Skeletal muscle tissue (tissue), 4 donors: Measurements from ENCODE around the gene ANKUB1. TPM values are rescaled to one million over a fixed set of nuclear protein-coding genes. Genes with fewer than 3 reads are reported as not detected.

Experiments
- H3K27ac ChIP-seq: one replicate; pipeline ENCODE4 v1.7.0; 2013; ENCODE audit warnings: mild to moderate bottlenecking, low read depth, low read length, inconsistent platforms
- H3K27me3 ChIP-seq, 3 donors: one replicate each; pipeline ENCODE4 v1.7.0; 2013; ENCODE audit warnings: low read length in 3 of 3; ENCODE audit not compliant: control insufficient read depth in 3 of 3, insufficient read depth in 3 of 3
- H3K36me3 ChIP-seq, 3 donors: one replicate each; pipeline ENCODE4 v1.7.0; 2013; ENCODE audit warnings: low read length in 3 of 3; ENCODE audit not compliant: control insufficient read depth in 3 of 3, insufficient read depth in 3 of 3
- H3K4me1 ChIP-seq, 3 donors: one replicate each; pipeline ENCODE4 v1.7.0; 2013; ENCODE audit warnings: low read length in 3 of 3, mild to moderate bottlenecking in 3 of 3; ENCODE audit not compliant: control insufficient read depth in 3 of 3, insufficient read depth in 3 of 3
- H3K4me3 ChIP-seq, 3 donors: one replicate each; pipeline ENCODE4 v1.7.0; 2013; ENCODE audit warnings: low read length in 3 of 3
- H3K9ac ChIP-seq, 3 donors: one replicate each; pipeline ENCODE4 v1.7.0; 2013; ENCODE audit warnings: low read length in 3 of 3, mild to moderate bottlenecking in 3 of 3, moderate library complexity in 2 of 3, low read depth in 1 of 3
- H3K9me3 ChIP-seq, 3 donors: one replicate each; pipeline ENCODE4 v1.7.0; 2013; ENCODE audit warnings: low read length in 3 of 3; ENCODE audit not compliant: control insufficient read depth in 3 of 3
- total RNA-seq: library from RNA; depleted of rRNA; stranded (reverse); fragments of >200 nt; gene quantifications from one replicate; pipeline ENCODE4 v1.2.3, GENCODE V29; 2014
- donor health status: Osteomylitis.

Gene ANKUB1
- total RNA-seq, 1 donor from 2014 or later, result not detected

- Histone ChIP-seq H3K4me1 (peaks cover 3 to 7% (median 4%) of the 10 kb centered on the region in 3 donors), H3K27me3 (no peaks in the 10 kb centered on the region), H3K9ac (no peak overlapping the region), H3K27ac (no peak overlapping the region), H3K36me3 (no peaks in the 10 kb centered on the region), H3K9me3 (peaks cover 0 to 5% (median 0%) of the 10 kb centered on the region in 3 donors), H3K4me3 (no peak overlapping the region)
Measured at GRCh38 chr3:149826636-149827035, 34.3 kb upstream of the ANKUB1 start.

- Histone ChIP-seq H3K9ac (no peak overlapping the region), H3K4me3 (no peak overlapping the region), H3K9me3 (no peaks in the 10 kb centered on the region), H3K36me3 (no peaks in the 10 kb centered on the region), H3K4me1 (peaks cover 9 to 13% (median 12%) of the 10 kb centered on the region in 3 donors), H3K27ac (no peak overlapping the region), H3K27me3 (no peaks in the 10 kb centered on the region)
Measured at GRCh38 chr3:149820183-149820582, 27.8 kb upstream of the ANKUB1 start.

- Histone ChIP-seq H3K27ac (no peak overlapping the region), H3K4me1 (peaks cover 13 to 20% (median 15%) of the 10 kb centered on the region in 3 donors), H3K9ac (no peak overlapping the region), H3K9me3 (no peaks in the 10 kb centered on the region), H3K27me3 (no peaks in the 10 kb centered on the region), H3K4me3 (no peak overlapping the region), H3K36me3 (no peaks in the 10 kb centered on the region)
Measured at GRCh38 chr3:149819432-149819831, 27.1 kb upstream of the ANKUB1 start.

- no peak overlapping the region for H3K9ac ChIP-seq
- no peaks in the 10 kb centered on the region for H3K27me3 ChIP-seq
- peaks cover 13 to 30% (median 25%) of the 10 kb centered on the region in 3 donors for H3K4me1 ChIP-seq
- H3K9me3 ChIP-seq, result no peaks in the 10 kb centered on the region
- no peak overlapping the region for H3K4me3 ChIP-seq
- no peak overlapping the region for H3K27ac ChIP-seq
- H3K36me3 ChIP-seq, result no peaks in the 10 kb centered on the region
Measured at GRCh38 chr3:149816986-149817385, 24.6 kb upstream of the ANKUB1 start.

GRCh38 chr3:149816311-149816710, 24.0 kb upstream of the ANKUB1 start:
- peaks cover 13 to 32% (median 26%) of the 10 kb centered on the region in 3 donors for H3K4me1 ChIP-seq
- H3K27ac ChIP-seq, result peak overlapping the region; percentile 20
- peak overlapping the region in 2 of 3 donors; percentile 8 to 18 for H3K4me3 ChIP-seq
- no peaks in the 10 kb centered on the region for H3K27me3 ChIP-seq
- no peak overlapping the region for H3K9ac ChIP-seq
- no peaks in the 10 kb centered on the region for H3K36me3 ChIP-seq
- no peaks in the 10 kb centered on the region for H3K9me3 ChIP-seq

GRCh38 chr3:149815728-149816127, 23.4 kb upstream of the ANKUB1 start:
- peak overlapping the region; percentile 20 for H3K27ac ChIP-seq

GRCh38 chr3:149815321-149815720, 23.0 kb upstream of the ANKUB1 start:
- no peaks in the 10 kb centered on the region for H3K36me3 ChIP-seq
- H3K9me3 ChIP-seq, result no peaks in the 10 kb centered on the region
- H3K9ac ChIP-seq, result peak overlapping the region in 2 of 3 donors; percentile 30 to 98
- peak overlapping the region; percentile 7 to 97 (median 36) for H3K4me3 ChIP-seq
- peak overlapping the region; percentile 99 for H3K27ac ChIP-seq
- H3K4me1 ChIP-seq, result peaks cover 13 to 32% (median 26%) of the 10 kb centered on the region in 3 donors
- H3K27me3 ChIP-seq, result no peaks in the 10 kb centered on the region

More at GRCh38 chr3:149815728-149816127, 23.4 kb upstream of the ANKUB1 start:
- no peaks in the 10 kb centered on the region for H3K9me3 ChIP-seq
- peak overlapping the region in 1 of 3 donors; percentile 8 for H3K4me3 ChIP-seq
- peaks cover 13 to 32% (median 26%) of the 10 kb centered on the region in 3 donors for H3K4me1 ChIP-seq
- no peaks in the 10 kb centered on the region for H3K36me3 ChIP-seq
- no peak overlapping the region for H3K9ac ChIP-seq
- no peaks in the 10 kb centered on the region for H3K27me3 ChIP-seq

- Histone ChIP-seq H3K9me3 (no peaks in the 10 kb centered on the region), H3K27ac (peak overlapping the region; percentile 99), H3K4me1 (peaks cover 13 to 32% (median 26%) of the 10 kb centered on the region in 3 donors), H3K36me3 (no peaks in the 10 kb centered on the region), H3K27me3 (no peaks in the 10 kb centered on the region), H3K9ac (peak overlapping the region; percentile 93 to 98 (median 94)), H3K4me3 (peak overlapping the region; percentile 85 to 97 (median 90))
Measured at GRCh38 chr3:149813367-149814281, 21.3 kb upstream of the ANKUB1 start.

- peak within 1 kb of the TSS; percentile 99 for H3K27ac ChIP-seq
- H3K4me3 ChIP-seq, result peak within 1 kb of the TSS; percentile 85 to 97 (median 90)
- peak within 1 kb of the TSS; percentile 93 to 98 (median 94) for H3K9ac ChIP-seq
- no peaks in the 10 kb centered on the region for H3K27me3 ChIP-seq
- H3K36me3 ChIP-seq, result no peaks in the 10 kb centered on the region
- no peaks in the 10 kb centered on the region for H3K9me3 ChIP-seq
- peaks cover 13 to 32% (median 26%) of the 10 kb centered on the region in 3 donors for H3K4me1 ChIP-seq
Measured at GRCh38 chr3:149812606-149813366, 20.4 kb upstream of the ANKUB1 start, which contains the start of gene RNF13. Gene RNF13, plus strand, starts transcription at chr3:149813215. Its CDS starts 32,812 bp downstream, at chr3:149846027.
